H9 (cell line): ENCODE results near the gene MED10. TPM values are rescaled to one million over a fixed set of nuclear protein-coding genes. Genes with fewer than 3 reads are reported as not detected.

Source experiments
- DNase-seq: peaks from one replicate; pipeline ENCODE4 v3.0.0-alpha.2; 2017
- H2AFZ ChIP-seq: one replicate; pipeline ENCODE4 v1.6.1; 2013; ENCODE audit warnings: mild to moderate bottlenecking, low read length, control low read depth, moderate library complexity
- H2AK5ac ChIP-seq: 2 replicates; pipeline ENCODE4 v1.6.1; 2013; ENCODE audit warnings: low read length, control low read depth, mixed read lengths; ENCODE audit not compliant: insufficient read length
- H2BK120ac ChIP-seq: one replicate; pipeline ENCODE4 v1.6.1; 2013; ENCODE audit warnings: low read depth, mild to moderate bottlenecking, low read length, control low read depth, inconsistent platforms; ENCODE audit not compliant: poor library complexity, severe bottlenecking
- H2BK12ac ChIP-seq: 2 replicates; pipeline ENCODE4 v1.6.1; 2013; ENCODE audit warnings: low read length, control low read depth, mixed read lengths, low read depth; ENCODE audit not compliant: insufficient read length
- H2BK15ac ChIP-seq: 2 replicates; pipeline ENCODE4 v1.6.1; 2013; ENCODE audit warnings: low read depth, low read length, control low read depth
- H2BK20ac ChIP-seq: one replicate; pipeline ENCODE4 v1.6.1; 2013; ENCODE audit warnings: low read depth, mild to moderate bottlenecking, low read length, control low read depth, inconsistent platforms; ENCODE audit not compliant: poor library complexity, severe bottlenecking
- H2BK5ac ChIP-seq: 2 replicates; pipeline ENCODE4 v1.6.1; 2013; ENCODE audit warnings: low read length, control low read depth, mixed read lengths; ENCODE audit not compliant: insufficient read length
- H3K14ac ChIP-seq: 2 replicates; pipeline ENCODE4 v1.6.1; 2013; ENCODE audit warnings: low read length, control low read depth; ENCODE audit not compliant: insufficient read depth
- H3K18ac ChIP-seq: 2 replicates; pipeline ENCODE4 v1.6.1; 2013; ENCODE audit warnings: low read depth, mild to moderate bottlenecking, mixed read lengths, low read length, control low read depth; ENCODE audit not compliant: insufficient read length
- H3K23ac ChIP-seq: 2 replicates; pipeline ENCODE4 v1.6.1; 2013; ENCODE audit warnings: low read length, control low read depth, mixed read lengths, low read depth; ENCODE audit not compliant: insufficient read length
- H3K23me2 ChIP-seq: 2 replicates; pipeline ENCODE4 v1.6.1; 2013; ENCODE audit warnings: low read depth, mild to moderate bottlenecking, mixed read lengths, low read length, control low read depth; ENCODE audit not compliant: insufficient read length, poor library complexity, severe bottlenecking
- H3K27ac ChIP-seq: 2 replicates; pipeline ENCODE4 v1.5.1; 2013; ENCODE audit warnings: low read length, control low read depth, mixed read lengths, low read depth; ENCODE audit not compliant: insufficient read length
- H3K27me3 ChIP-seq: 2 replicates; pipeline ENCODE4 v1.6.1; 2013; ENCODE audit warnings: low read length, control low read depth, inconsistent platforms; ENCODE audit not compliant: insufficient read depth
- H3K4ac ChIP-seq: 2 replicates; pipeline ENCODE4 v1.6.1; 2013; ENCODE audit warnings: low read depth, mild to moderate bottlenecking, control low read depth, inconsistent platforms, low read length, moderate library complexity
- H3K4me1 ChIP-seq: 2 replicates; pipeline ENCODE4 v1.6.1; 2013; ENCODE audit warnings: low read length, control low read depth, inconsistent platforms; ENCODE audit not compliant: insufficient read depth
- H3K4me2 ChIP-seq: 2 replicates; pipeline ENCODE4 v1.6.1; 2013; ENCODE audit warnings: low read length, control low read depth, mixed read lengths; ENCODE audit not compliant: insufficient read length, insufficient read depth
- H3K56ac ChIP-seq: 2 replicates; pipeline ENCODE4 v1.6.1; 2013; ENCODE audit warnings: low read depth, mild to moderate bottlenecking, mixed read lengths, low read length, control low read depth; ENCODE audit not compliant: insufficient read length
- H3K79me1 ChIP-seq: 2 replicates; pipeline ENCODE4 v1.6.1; 2013; ENCODE audit warnings: low read depth, mild to moderate bottlenecking, moderate library complexity, low read length, control low read depth, inconsistent platforms; ENCODE audit not compliant: insufficient read depth, poor library complexity, severe bottlenecking
- H3K79me2 ChIP-seq: 2 replicates; pipeline ENCODE4 v1.6.1; 2013; ENCODE audit warnings: low read length, control low read depth, inconsistent platforms; ENCODE audit not compliant: insufficient read depth
- H3K9ac ChIP-seq: 2 replicates; pipeline ENCODE4 v1.6.1; 2013; ENCODE audit warnings: low read length, control low read depth, mixed read lengths; ENCODE audit not compliant: insufficient read length; ENCODE audit errors: extremely low read depth
- H3K9me3 ChIP-seq: one replicate; pipeline ENCODE4 v1.6.1; 2013; ENCODE audit warnings: low read depth, low read length, inconsistent platforms; ENCODE audit not compliant: control insufficient read depth
- H3T11ph ChIP-seq: one replicate; pipeline ENCODE4 v1.6.1; 2013; ENCODE audit warnings: mild to moderate bottlenecking, low read length, control low read depth, inconsistent platforms
- H4K20me1 ChIP-seq: one replicate; pipeline ENCODE4 v1.6.1; 2013; ENCODE audit not compliant: control insufficient read depth, insufficient read length, insufficient read depth
- H4K5ac ChIP-seq: 2 replicates; pipeline ENCODE4 v1.6.1; 2013; ENCODE audit warnings: low read depth, mild to moderate bottlenecking, mixed read lengths, low read length, control low read depth; ENCODE audit not compliant: insufficient read length
- H4K8ac ChIP-seq: replicated peaks from 2 replicates; pipeline ENCODE4 v1.6.1; 2013; ENCODE audit warnings: low read length, control low read depth, mixed read lengths, low read depth; ENCODE audit not compliant: insufficient read length
- H4K91ac ChIP-seq: 2 replicates; pipeline ENCODE4 v1.6.1; 2013; ENCODE audit warnings: low read depth, mild to moderate bottlenecking, moderate library complexity, mixed read lengths, low read length, control low read depth; ENCODE audit not compliant: insufficient read length
- H3K27ac Mint-ChIP-seq, 3 experiments: 2 replicates in 2 of 3; 3 replicates in 1 of 3; pipeline ENCODE4 v1.8.0; 2020 to 2021; ENCODE audit warnings: mixed read lengths in 3 of 3, mild to moderate bottlenecking in 1 of 3, moderate library complexity in 1 of 3
- H3K27me3 Mint-ChIP-seq: 2 replicates; pipeline ENCODE4 v1.8.0; 2021; ENCODE audit warnings: low read depth, mild to moderate bottlenecking, moderate library complexity, mixed read lengths
- H3K36me3 Mint-ChIP-seq, 3 experiments: 2 replicates in 2 of 3; 3 replicates in 1 of 3; pipeline ENCODE4 v1.8.0; 2020 to 2021; ENCODE audit warnings: low read depth in 3 of 3, mixed read lengths in 3 of 3; ENCODE audit not compliant: insufficient read depth in 1 of 3
- H3K4me1 Mint-ChIP-seq, 2 experiments: 2 replicates each; pipeline ENCODE4 v1.8.0; 2020; ENCODE audit warnings: mixed read lengths in 2 of 2
- H3K4me3 Mint-ChIP-seq, 2 experiments: 2 replicates in 1 of 2; 3 replicates in 1 of 2; pipeline ENCODE4 v1.8.0; 2020 to 2021; ENCODE audit warnings: mild to moderate bottlenecking in 2 of 2, mixed read lengths in 2 of 2, moderate library complexity in 1 of 2
- H3K9me3 Mint-ChIP-seq, 2 experiments: 2 replicates in 1 of 2; 3 replicates in 1 of 2; pipeline ENCODE4 v1.8.0; 2020; ENCODE audit warnings: mild to moderate bottlenecking in 2 of 2, mixed read lengths in 2 of 2, moderate library complexity in 1 of 2
- WGBS: extraction: QIAGEN DNeasy Blood & Tissue Kit; methylation state at CpG from one replicate; pipeline ENCODE4 v1.1.7; 2013; ENCODE audit warnings: missing lambda C conversion rate, low lambda C conversion rate, mixed read lengths; ENCODE audit not compliant: insufficient read length; ENCODE audit errors: extremely low coverage; 5-methylcytosine and 5-hydroxymethylcytosine counted together
- total RNA-seq: library from RNA; stranded (reverse); gene quantifications from 2 replicates; pipeline ENCODE4 v1.2.1, GENCODE V29; 2021
- TF ChIP-seq, protein P1 (sequence below): fragments of 200-600 bp; sonication (generic); conservative IDR thresholded peaks from 3 replicates; pipeline ENCODE4 v1.8.0; 2021; ENCODE audit warnings: antibody characterized with exemption, mild to moderate bottlenecking

MED10 gene
- total RNA-seq, 1 experiment from 2014 or later: 35.3 TPM

DNA sequence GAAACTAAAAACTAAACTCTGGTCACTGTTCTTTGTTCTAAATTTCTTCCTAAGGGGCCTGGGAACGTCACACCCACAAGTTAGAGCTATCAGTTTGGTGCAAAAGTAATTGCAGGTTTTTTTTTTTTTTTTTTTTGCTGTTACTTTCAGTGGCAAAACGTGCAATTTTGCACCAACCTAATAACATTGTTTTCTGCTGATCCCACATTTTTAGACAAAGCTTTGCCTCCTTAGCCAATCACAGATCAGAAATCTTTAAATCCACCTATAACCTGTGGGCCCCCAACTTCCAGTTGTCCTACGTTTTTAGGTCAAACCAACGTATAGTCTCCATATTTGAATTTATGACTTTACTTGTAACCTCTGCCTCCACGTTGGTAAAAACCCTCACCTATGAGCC lies 11.1 kb upstream of the MED10 start:
- no CpG with 5 or more reads among the region's 5 CpGs for WGBS
- no peaks in the 10 kb centered on the region for H3K4me1 ChIP-seq
- no peak overlapping the region for H3K4me3 Mint-ChIP-seq

More for the DNA sequence above, 11.1 kb upstream of the MED10 start:
- Histone ChIP-seq H3K23me2 (no peaks in the 10 kb centered on the region), H3K14ac (no peak overlapping the region), H3K79me2 (no peaks in the 10 kb centered on the region), H3K23ac (no peak overlapping the region), H3K4me2 (no peak overlapping the region), H3K9ac (no peak overlapping the region), H3K27ac (no peak overlapping the region), H3K56ac (no peak overlapping the region), H2BK120ac (no peak overlapping the region), H4K91ac (no peak overlapping the region), H2BK5ac (no peak overlapping the region), H3K9me3 (no peaks in the 10 kb centered on the region), H2BK12ac (no peak overlapping the region), H3K4ac (no peak overlapping the region), H3T11ph (no peak overlapping the region), H3K79me1 (no peaks in the 10 kb centered on the region), H3K18ac (no peak overlapping the region), H4K8ac (no peak overlapping the region), H4K20me1 (no peaks in the 10 kb centered on the region), H2BK20ac (no peak overlapping the region), H3K27me3 (no peaks in the 10 kb centered on the region), H2AFZ (no peak overlapping the region), H4K5ac (no peak overlapping the region), H2BK15ac (no peak overlapping the region), H2AK5ac (no peak overlapping the region)
- Mint-ChIP-seq H3K27ac (no peak overlapping the region), H3K9me3 (0 out of 5 replicates have a peak, but pooled peaks cover 0 to 2% of the 10 kb centered on the region in 2 experiments), H3K4me1 (0 out of 4 replicates have a peak, but pooled peaks cover 0 to 5% of the 10 kb centered on the region in 2 experiments), H3K36me3 (no peaks in the 10 kb centered on the region), H3K27me3 (peaks cover 31% of the 10 kb centered on the region)
- no peak for DNase-seq
- TF ChIP-seq, protein P1, sequence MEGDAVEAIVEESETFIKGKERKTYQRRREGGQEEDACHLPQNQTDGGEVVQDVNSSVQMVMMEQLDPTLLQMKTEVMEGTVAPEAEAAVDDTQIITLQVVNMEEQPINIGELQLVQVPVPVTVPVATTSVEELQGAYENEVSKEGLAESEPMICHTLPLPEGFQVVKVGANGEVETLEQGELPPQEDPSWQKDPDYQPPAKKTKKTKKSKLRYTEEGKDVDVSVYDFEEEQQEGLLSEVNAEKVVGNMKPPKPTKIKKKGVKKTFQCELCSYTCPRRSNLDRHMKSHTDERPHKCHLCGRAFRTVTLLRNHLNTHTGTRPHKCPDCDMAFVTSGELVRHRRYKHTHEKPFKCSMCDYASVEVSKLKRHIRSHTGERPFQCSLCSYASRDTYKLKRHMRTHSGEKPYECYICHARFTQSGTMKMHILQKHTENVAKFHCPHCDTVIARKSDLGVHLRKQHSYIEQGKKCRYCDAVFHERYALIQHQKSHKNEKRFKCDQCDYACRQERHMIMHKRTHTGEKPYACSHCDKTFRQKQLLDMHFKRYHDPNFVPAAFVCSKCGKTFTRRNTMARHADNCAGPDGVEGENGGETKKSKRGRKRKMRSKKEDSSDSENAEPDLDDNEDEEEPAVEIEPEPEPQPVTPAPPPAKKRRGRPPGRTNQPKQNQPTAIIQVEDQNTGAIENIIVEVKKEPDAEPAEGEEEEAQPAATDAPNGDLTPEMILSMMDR: no peak
